ENCODE data around the gene SLC39A10.

Gene SLC39A10

GRCh38 chr2:195674491-195675221 is 17.6 kb downstream of the SLC39A10 start:
- TF ChIP-seq CTCF (IDR thresholded peaks at IDR 0.05; ENCODE audit: borderline replicate concordance, insufficient read depth, low read depth, low read length), result no peak
- H3K4me3 ChIP-seq (ENCODE audit: low read depth, low read length), result no peak overlapping the region

GRCh38 chr2:195675783-195676427 is 18.9 kb downstream of the SLC39A10 start:
- no peak for TF ChIP-seq CTCF (IDR thresholded peaks at IDR 0.05; ENCODE audit: borderline replicate concordance, insufficient read depth, low read depth, low read length)
- no peak overlapping the region for H3K4me3 ChIP-seq (ENCODE audit: low read depth, low read length)

- no peak for TF ChIP-seq CTCF (IDR thresholded peaks at IDR 0.05; ENCODE audit: borderline replicate concordance, insufficient read depth, low read depth, low read length)
- no peak overlapping the region for H3K4me3 ChIP-seq (ENCODE audit: low read depth, low read length)
Measured at GRCh38 chr2:195677290-195677689, 20.3 kb downstream of the SLC39A10 start.

GRCh38 chr2:195677884-195678283 is 20.9 kb downstream of the SLC39A10 start:
- no peak for TF ChIP-seq CTCF (IDR thresholded peaks at IDR 0.05; ENCODE audit: borderline replicate concordance, insufficient read depth, low read depth, low read length)
- no peak overlapping the region for H3K4me3 ChIP-seq (ENCODE audit: low read depth, low read length)

- no peak overlapping the region for H3K4me3 ChIP-seq (ENCODE audit: low read depth, low read length)
- TF ChIP-seq CTCF (IDR thresholded peaks at IDR 0.05; ENCODE audit: borderline replicate concordance, insufficient read depth, low read depth, low read length), result no peak
Measured at GRCh38 chr2:195682077-195682476, 25.1 kb downstream of the SLC39A10 start.

GRCh38 chr2:195683174-195683573 is 26.1 kb downstream of the SLC39A10 start:
- H3K4me3 ChIP-seq (ENCODE audit: low read depth, low read length), result no peak overlapping the region
- TF ChIP-seq CTCF (IDR thresholded peaks at IDR 0.05; ENCODE audit: borderline replicate concordance, insufficient read depth, low read depth, low read length), result no peak

- no peak for TF ChIP-seq CTCF (IDR thresholded peaks at IDR 0.05; ENCODE audit: borderline replicate concordance, insufficient read depth, low read depth, low read length)
- no peak overlapping the region for H3K4me3 ChIP-seq (ENCODE audit: low read depth, low read length)
Measured at GRCh38 chr2:195686564-195686963, 29.5 kb downstream of the SLC39A10 start.

All from GM12875 (cell line).